Raji (cell line): ENCODE measurements around the gene SHBG.

Experiments used
- POLR2A ChIP-seq: IDR thresholded peaks from 2 replicates; pipeline ENCODE4 v1.6.1; 2011; ENCODE audit warnings: low read depth, low read length, control low read depth; ENCODE audit not compliant: insufficient read depth

Gene SHBG

GRCh38 chr17:7652388-7653356 lies 22.7 kb downstream of the SHBG start:
- TF ChIP-seq POLR2A, result no peak

- no peak for TF ChIP-seq POLR2A
Measured at GRCh38 chr17:7654832-7655540, 25.1 kb downstream of the SHBG start.

- TF ChIP-seq POLR2A, result no peak
Measured at GRCh38 chr17:7655541-7655840, 25.6 kb downstream of the SHBG start.

- TF ChIP-seq POLR2A, result no peak
Measured at GRCh38 chr17:7656958-7657609, 27.1 kb downstream of the SHBG start.

- no peak for TF ChIP-seq POLR2A
Measured at GRCh38 chr17:7667656-7668406, 37.9 kb downstream of the SHBG start.

GRCh38 chr17:7668482-7668881 lies 38.5 kb downstream of the SHBG start:
- no peak for TF ChIP-seq POLR2A

- TF ChIP-seq POLR2A, result no peak
Measured at GRCh38 chr17:7673239-7673638, 43.3 kb downstream of the SHBG start.

- no peak for TF ChIP-seq POLR2A
Measured at GRCh38 chr17:7674934-7675333, 45.0 kb downstream of the SHBG start.

- TF ChIP-seq POLR2A, result no peak
Measured at GRCh38 chr17:7676533-7676932, 46.6 kb downstream of the SHBG start.

GRCh38 chr17:7677388-7678067 lies 47.6 kb downstream of the SHBG start:
- TF ChIP-seq POLR2A, result no peak
